ENCODE data around the gene PITRM1.

Gene PITRM1

DNA sequence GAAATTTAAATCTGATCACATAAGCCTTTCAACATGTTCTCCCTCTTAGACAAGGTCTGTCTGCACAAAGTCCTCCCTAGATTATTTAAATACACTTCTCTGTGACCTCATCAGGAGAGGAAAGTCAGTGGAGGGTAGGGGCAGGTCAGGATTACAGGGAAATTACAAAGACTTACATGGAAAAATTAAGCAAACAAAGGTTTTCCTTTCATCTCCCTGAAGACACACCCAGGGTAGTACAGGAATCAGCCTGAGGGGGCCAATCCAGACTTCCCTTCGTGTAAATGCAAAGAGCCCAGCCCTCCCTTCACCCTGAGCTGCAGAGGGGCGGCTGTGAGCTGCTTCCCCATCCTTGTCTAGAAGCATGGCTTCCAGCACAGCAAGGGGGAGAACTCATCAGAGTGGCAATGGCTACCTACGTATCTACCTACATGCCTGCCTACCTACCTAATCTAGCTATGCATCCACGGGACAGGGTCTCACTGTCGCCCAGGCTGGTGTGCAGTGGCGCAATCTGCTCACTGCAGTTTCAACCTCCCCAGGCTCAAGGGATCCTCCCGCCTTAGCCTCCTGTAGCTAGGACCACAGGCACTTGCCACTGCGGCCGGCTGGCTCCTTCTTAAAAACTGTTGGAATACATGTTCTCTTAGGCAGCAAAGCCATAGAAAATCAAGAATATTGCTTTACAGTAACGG is 33.2 kb downstream of the PITRM1 start:
- no peak for DNase-seq (ENCODE audit: low read depth)

DNA sequence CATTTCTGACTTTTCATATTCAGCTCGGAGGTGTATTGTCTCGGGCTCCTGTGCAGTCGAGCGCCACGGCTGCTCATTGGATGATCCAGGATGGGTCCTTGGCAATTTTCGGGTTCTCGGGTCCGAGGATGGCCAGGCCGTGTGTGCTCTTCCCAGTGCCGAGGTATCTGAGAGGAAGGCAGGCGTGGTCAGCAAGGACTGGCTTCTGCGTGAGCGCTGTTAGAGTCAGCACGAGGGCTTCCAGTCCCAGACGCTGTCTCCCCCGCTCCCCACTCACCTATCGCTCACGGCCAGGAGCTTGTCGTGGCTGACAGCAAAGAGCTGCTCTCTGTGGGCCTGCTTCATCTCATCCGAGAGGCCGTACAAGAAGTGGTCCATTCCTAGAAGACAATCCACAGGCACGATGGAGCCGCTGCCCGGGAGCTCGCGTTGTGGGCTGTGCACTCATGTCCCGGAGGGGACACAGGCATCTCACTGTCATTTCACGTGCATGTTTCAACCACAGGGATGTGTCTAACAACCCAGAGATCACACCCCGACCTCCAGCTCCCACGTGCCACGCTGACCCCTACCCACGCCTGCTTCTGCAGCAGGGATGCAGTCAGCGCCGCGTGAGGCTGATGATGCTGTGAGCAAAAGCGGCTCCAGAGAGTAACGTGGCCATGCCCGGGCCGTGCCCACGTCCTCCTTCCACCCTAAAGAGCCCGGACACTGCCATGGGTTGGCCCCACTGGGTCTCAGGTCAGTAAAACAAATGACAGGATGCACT is 34.4 kb downstream of the PITRM1 start:
- DNase-seq (ENCODE audit: low read depth): no peak

DNA sequence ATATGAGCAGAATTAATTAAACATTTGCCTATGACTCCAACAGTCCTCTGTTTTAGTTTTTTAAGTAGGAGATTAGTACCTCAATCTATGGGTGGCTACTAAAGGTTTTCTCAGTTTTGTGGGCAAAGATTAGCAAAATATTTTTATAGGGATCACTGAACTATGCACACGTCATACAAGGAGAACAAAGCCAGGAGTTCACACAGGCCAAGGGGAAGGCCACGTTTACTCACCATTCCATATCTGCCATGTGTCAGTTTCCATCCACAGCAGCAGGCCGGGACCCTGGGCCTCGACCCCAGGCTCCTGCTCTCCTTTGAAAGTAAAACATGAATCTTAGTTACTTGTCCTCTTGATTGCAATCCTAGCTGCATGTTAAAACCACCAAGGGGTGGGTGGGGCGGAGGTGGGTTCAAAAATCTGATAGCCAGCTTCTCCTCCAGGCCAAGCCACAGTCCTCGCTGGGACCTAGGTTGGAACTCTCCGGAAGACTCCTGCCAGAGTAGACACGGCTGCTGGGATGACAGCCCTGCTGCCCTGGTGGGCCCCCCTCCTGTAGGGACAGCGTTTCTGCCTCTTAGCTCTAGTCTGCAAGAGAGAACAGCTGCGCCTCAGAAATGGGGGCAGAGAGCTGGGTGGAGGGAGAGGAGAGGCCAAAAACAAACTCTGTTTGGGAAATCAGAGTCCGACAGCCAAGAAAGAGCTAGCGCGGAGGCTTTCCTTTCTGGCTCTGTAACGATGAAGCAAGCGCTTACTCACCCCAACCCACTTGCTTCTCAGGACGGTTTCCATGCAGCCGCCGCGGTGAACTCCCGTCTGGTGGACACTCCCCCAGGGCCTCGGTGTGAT is 35.6 kb downstream of the PITRM1 start:
- DNase-seq (ENCODE audit: low read depth): no peak

DNA sequence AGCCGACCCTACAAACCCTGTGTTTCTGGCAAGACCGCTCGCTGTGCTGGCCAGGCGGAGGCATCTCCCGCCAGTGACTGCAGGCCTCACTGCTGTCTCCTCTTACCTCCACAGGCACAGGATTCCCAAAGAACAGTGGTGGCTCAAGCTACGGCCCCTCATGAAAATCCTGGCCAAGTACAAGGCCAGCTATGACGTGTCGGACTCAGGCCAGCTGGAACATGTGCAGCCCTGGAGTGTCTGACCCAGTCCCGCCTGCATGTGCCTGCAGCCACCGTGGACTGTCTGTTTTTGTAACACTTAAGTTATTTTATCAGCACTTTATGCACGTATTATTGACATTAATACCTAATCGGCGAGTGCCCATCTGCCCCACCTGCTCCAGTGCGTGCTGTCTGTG is 36.2 kb downstream of the PITRM1 start:
- no peak for DNase-seq (ENCODE audit: low read depth)

DNA sequence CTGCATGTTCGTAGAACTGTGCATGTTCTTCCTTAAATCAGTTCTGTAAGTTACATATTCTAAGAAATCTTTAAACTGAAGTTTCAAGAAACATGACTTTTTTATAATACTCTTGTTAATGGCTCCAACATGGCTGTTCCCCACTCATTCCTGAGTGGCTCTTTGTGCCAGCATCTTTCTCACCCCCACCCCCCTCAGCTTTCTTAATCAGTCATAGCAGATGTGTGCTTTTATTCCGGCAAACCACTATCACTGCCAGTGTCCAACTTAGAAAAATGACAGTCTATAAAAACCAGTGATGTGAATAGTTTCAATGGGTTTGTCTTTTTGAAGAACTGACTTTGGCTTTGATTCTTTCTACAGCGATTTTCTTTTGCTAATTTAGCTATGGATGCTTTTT is 37.6 kb downstream of the PITRM1 start:
- DNase-seq (ENCODE audit: low read depth): peak; percentile 32

DNA sequence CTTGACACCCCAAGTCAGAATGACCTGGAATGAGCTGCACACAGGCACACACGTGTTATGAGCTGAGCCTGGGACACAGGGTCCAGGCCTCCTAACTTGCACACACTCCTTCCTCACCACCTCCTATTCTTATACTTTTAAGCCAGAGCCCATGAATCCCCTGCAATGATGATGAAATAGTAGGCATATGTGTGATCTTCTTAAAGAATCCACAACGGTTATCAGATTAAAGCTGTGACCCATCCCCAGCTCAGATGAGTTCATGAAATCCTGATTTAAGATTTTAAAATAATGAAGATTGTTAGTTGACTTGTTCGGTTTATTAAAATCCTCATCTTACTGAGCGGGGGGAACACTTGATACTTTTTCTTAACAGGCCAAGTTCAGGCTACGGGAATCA is 38.6 kb downstream of the PITRM1 start:
- no peak for DNase-seq (ENCODE audit: low read depth)

DNA sequence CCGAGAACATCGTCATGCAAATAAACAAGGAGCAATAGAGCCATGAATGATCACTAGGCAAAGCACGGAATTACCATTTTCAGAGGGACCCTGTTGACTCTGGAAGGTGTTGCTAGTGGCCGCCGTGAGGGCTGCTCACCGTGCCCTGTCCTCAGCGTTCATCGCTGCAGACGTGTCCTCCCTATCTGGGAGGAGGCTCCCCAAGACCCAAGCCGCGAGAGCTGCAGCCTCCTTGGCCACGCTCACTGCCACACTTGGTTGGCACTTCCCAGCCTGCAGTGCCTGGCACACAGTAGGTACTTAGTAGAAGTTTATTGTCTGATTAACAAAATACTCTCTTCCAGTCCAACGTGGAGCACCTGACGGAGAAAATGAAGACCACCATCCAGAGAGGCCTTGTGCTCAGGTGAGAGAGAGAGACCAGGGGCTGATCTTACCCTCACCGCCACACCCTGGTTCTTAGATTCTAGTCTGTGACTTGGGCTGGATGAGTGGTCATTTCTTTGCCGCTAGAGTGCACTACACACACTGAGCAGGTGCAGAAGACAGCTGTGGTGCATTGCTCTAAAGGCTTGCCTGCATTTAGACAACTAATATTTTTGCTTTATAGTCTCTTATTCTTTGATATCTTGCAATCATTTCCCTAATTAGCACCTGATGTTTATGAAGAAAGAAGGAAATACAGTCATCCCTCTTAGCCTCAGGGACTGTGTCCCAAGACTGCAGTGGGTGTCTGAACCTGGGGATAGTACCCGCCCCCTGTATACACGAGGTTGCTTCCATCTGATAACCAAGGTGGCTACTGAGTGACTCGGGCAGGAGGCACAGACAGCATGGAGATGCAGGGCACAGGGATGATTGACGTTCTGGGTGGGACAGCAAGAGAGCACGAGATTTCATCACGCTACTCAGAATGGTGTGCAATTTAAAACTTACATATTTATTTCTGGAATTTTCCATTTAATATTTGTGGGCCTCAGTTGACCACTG is 40.3 kb downstream of the PITRM1 start:
- peak; percentile 38 for DNase-seq (ENCODE audit: low read depth)

DNA sequence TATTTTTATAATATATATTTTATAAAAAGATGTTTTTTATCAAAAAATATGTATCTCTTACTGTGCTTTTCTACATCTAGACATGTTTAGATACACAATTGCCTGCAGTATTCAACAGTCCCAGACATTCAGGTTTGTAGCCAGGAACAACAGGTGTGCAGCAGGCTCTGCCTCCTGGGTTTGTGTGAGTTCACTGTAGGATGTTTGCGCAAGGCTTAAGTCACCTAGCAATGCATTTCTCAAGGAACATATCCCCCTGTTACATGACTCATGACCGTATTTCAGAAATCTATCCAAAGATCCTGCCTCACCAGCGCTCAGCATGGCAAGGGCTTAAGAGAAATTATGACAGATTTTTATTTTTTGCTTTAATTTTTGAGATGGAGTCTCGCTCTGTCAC is 41.5 kb downstream of the PITRM1 start:
- no peak for DNase-seq (ENCODE audit: low read depth)

DNA sequence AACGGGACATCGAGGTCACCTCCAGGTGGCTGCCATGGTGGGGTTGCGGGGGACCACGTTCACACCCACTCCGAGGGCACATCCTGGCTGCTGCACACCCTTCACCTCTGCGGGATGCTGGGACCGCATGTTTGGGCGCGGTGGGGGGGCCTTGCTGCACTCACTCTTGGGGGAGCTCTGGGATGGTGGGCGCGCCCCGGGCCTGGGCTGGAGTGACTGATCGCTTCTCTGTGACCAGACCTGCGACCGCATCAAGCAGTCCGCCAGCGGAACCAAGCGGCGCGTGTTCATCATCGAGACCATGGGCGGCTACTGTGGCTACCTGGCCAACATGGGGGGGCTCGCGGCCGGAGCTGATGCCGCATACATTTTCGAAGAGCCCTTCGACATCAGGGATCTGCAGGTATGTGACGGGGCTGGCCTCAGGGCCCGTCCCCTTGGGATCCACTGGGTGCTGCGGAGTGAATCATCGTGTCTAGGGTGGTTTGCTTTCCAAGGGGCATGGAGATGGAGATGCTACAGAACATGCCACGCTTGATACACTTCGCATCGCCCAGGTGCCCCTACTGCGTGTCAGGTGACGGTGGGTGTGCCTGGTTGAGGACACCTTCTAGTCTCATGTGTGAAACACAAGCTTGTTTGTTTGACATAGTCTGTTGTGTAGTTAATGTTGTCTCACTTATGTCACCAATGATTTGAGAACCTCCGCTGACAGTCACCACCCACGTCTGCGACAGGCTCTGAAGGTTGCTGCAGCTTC is 42.8 kb downstream of the PITRM1 start:
- no peak for DNase-seq (ENCODE audit: low read depth)

DNA sequence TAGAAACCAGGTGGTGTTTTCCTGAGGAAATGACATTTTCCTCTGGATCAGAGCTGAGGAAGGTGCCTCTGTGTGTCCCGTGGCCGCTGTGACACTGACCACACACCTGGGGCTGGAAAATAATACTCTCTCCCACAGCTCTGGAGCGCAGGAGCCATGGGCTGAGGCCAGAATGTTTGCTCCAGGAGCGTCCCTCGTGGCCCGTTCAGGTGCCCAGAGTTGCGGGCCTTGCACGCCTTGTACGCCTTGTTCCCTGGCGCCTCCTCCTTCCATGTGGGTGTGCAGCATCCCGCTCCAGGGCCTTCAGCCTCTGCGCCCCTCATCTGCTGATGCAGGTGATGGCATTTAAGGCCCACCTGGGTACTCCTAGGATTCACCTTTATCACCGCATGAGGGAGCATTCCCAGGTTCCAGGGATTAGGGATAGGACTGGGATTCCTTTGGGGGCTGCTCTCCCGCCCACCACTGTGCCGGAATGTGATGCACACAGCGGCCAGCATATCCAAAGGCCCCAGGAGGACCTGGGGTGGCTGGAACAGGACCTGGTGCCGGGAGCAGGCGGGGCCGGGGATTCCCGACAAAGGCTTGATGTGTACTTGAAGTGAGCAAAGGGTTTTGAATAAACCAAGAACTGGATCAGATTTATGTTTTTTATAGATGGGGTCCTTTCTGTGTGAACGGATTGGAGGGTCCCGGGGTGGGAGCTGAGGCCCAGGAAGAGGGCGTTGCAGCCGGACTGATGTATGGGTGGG is 44.0 kb downstream of the PITRM1 start:
- no peak for DNase-seq (ENCODE audit: low read depth)

DNA sequence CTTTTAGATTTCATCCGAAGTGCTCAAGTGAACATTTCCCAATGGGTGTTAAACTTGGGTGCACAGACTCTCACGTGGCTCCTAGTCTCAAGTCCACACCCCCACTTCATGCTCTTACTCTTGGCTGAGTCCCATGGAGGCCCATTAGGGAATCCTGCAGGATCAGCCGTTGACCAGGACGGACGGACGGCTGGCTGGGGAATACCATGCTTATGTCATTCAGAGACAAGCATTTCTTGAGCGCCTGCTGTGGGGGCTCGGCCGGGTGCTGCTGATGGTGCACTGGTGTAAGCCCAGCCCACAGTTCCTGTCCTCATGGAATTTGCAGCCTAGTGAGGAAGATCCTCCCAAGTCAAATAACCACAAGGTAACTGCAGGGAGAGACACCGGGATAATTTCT is 44.7 kb downstream of the PITRM1 start:
- DNase-seq (ENCODE audit: low read depth): no peak

DNA sequence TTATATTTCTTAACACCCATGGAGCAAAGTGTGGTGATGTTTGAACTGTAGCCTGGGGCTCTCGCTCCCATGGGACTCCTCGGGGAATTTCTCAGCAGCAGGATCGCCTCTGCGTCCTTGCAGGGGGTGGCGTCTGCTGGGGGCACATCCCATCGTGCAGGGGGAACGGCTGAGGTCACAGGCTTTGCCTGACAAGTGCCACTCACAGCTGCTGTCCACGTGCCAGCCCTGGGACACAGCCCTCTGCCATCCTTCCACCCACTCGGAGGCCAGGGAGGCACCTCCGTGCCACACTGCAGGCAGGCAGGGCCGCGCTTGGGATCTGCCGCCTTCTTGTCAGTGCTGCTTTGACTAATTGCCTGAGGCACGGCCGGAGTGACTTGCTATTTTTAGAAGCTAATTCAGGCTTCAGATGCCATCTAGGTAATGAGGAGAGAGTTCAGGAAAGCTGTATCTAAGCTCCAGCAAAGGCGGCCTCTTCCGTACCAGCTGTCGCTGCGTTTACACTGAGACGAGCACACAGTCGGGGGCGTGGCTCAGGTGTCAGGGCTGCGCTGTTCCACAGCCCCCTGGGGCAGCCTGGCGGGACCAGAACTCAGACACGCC is 45.7 kb downstream of the PITRM1 start:
- DNase-seq (ENCODE audit: low read depth): no peak

DNA sequence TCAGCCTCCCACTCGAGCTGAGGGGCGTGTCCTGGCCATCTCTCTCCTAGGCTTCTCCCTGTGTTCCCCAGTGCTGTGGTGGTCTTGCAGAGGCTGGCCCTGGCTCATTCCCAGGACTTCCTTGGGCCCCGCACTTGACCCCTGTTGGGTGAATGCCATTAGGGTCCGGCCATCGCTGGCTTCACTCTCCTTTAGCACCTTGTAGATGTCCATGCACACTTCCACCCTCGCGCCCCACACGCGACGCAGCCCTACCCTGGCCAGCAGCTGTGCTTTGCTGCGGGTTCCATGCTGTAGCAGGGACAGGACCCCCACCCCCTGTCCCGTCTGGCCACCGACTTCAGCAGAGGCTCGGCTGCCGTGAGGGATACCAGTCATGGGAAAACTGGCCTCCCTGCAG is 46.3 kb downstream of the PITRM1 start:
- no peak for DNase-seq (ENCODE audit: low read depth)

DNA sequence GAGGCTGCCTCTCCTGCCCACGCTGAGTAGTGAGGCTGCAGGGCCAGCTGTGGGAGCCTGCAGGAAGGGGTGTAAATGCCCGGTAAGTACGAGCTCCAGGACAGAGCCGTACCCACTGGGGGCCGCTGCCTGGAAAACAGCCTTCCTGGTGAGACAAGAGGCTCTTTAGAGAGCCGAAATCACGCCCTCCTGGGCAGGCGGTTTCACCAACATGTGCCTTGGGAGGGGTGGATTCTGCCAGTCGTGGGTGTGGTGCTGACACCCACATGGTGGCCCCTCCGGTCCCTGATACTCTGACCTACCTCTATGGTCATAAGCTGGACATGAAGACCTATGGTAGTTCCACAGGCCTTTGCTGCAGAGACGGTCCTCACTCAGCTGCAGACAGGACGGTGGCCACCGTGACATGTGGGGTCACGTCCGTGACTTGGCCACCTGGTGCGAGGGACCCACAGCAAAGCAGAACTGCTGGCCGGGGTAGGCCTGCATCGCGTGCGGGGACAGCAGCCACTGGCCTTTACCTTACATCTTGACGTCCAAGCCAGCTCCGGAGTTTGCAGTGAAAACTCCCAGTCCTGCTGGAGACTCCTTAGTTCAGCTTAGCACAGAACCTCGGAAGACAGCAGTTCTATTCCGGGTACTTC is 46.9 kb downstream of the PITRM1 start:
- DNase-seq (ENCODE audit: low read depth): no peak

DNA sequence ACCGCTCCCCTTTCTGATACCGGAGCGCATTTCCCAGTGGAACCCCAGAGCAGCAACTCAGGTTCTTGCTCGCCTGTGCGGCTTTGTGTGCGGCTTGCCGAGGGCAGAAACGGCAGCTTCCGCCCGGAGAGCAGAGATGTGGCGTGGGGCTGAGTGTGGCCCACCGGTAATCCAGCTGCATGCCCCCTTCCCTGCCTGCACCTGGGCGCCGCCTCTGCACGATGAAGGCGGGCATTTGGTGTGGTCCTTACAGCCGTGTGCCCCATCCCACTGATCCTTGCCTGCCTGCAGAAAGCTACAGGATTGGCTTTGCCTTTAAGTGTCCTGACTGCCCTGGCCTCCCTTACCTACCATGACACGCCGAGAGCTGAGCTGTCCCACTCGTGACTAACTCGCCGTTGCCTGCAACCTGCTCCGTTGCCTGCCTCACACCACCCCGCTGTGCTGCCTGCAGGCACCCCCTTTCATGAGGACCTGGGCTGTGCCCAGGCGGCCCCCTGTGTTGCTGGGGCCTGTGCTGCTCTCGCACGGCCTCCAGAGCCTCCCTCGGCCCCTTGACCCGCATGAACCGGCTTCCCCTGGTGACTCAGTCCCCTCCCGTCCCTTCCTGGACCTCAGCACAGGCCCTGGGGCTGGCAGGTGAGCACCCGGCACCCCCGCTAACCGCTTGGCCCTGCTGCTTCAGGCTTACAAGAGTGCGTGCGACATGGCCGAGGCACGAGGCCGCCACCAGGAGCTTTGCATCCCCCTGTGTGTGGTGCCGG is 48.0 kb downstream of the PITRM1 start:
- no peak for DNase-seq (ENCODE audit: low read depth)

DNA sequence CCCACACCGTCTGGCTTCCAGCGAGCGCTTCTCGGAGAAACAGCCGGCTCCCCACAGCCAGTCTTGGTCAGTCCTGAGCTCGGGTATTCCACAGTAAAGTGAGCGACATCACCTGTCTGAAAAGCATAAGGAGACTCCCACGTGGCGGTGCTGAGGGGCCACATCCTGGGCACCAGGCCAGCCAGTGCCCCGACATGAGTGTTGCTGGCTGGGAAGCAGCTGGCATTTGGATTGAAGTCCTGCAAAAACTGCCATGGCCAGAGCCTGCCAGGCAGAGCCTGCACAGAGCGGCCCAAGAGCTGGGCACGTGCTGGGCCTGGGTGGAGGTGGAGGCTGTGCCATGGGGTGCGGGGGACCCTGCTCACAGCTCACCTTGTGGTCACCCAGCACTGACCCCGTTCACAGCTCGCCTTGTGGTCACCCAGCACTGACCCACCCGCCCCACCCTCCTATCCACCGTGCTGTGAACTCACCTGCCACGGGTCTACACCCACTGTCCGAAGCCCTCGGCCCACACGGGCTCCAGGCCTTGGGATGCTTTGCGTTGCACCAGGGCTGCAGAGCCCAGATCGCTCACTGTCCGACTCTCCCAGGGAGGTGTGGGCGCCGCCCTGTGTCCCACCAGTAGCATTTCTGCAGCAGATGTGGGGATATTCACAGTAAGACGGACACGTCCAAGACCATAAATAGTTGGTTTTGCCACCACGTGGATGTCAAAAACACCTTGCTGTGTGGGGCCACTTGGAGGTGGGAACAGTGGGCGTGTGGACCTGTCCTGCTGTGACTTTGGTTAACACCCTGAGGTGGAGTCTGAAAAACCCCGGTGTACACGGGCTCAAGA is 48.8 kb downstream of the PITRM1 start:
- DNase-seq (ENCODE audit: low read depth): no peak

DNA sequence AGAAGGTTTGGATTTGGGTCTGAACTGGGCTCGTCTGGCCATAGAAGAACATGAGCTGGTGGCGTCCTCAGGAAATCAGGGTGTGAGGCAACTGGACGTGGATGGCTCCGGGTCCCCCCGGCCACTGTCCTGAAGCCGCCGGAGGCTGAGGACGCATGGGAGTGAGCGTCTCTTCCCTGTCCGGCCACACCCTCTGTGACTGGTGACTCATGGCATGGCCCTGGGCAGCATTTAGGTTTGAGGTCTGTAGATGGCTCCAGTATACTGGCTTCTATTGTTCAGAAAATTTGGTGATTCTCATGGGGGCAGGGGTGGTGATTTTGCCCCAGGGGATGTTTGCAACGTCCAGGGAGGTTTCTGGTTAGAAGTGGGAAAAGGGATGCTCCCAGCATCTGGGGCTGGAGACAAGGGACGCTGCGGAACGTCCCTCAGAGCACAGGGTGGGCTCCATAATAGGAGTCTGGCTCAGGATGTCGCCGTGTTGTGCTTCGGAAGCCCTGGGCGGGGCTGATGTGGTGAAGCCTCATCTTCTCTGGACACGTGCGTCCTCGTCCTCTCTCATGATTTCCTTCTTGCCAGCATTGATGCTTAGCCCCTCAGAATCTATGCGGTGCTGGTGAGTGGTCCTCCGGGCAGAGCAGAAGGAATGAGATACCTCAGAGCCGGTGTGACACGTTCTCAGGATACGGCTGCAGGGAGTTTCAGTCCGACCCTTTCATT is 49.9 kb downstream of the PITRM1 start:
- no peak for DNase-seq (ENCODE audit: low read depth)
